H1 (cell line): ENCODE measurements around the gene ZNF641.

Experiments used
- CEBPB ChIP-seq: IDR thresholded peaks from 2 replicates; pipeline ENCODE4 v1.6.1; 2012; ENCODE audit warnings: low read depth, low read length
- EP300 ChIP-seq, 2 experiments: IDR thresholded peaks; 1 replicate in 1 of 2; 2 replicates in 1 of 2; pipeline ENCODE4 v1.6.1; 2011 to 2012; ENCODE audit warnings: low read depth in 2 of 2, low read length in 2 of 2, mild to moderate bottlenecking in 2 of 2, borderline replicate concordance in 1 of 2, inconsistent platforms in 1 of 2, moderate library complexity in 1 of 2
- EZH2 ChIP-seq: fragments of 200-600 bp; sonication (generic); IDR thresholded peaks from 2 replicates; pipeline ENCODE4 v1.7.1; 2012; ENCODE audit warnings: low read depth, mild to moderate bottlenecking, moderate library complexity, low read length, inconsistent platforms; ENCODE audit not compliant: severe bottlenecking
- NRF1 ChIP-seq: IDR thresholded peaks from 2 replicates; pipeline ENCODE4 v1.6.1; 2011; ENCODE audit warnings: mild to moderate bottlenecking, low read depth, low read length, improper control_type of control experiment
- POLR2AphosphoS5 ChIP-seq: IDR thresholded peaks from 2 replicates; pipeline ENCODE4 v1.6.1; 2011; ENCODE audit warnings: low read depth, low read length
- RAD21 ChIP-seq, 2 experiments: IDR thresholded peaks in 1 of 2; conservative IDR thresholded peaks in 1 of 2; 2 replicates each; pipeline ENCODE4 v1.6.1; 2011; ENCODE audit warnings: low read depth in 2 of 2, low read length in 2 of 2, improper control_type of control experiment in 1 of 2, inconsistent platforms in 1 of 2, mild to moderate bottlenecking in 1 of 2, moderate library complexity in 1 of 2
- RFX5 ChIP-seq: IDR thresholded peaks from 2 replicates; pipeline ENCODE4 v1.6.1; 2011; ENCODE audit warnings: low read depth, low read length, improper control_type of control experiment, borderline replicate concordance
- SP2 ChIP-seq: IDR thresholded peaks from 2 replicates; pipeline ENCODE4 v1.6.1; 2012; ENCODE audit warnings: mild to moderate bottlenecking, low read length, inconsistent platforms
- ZNF274 ChIP-seq: IDR thresholded peaks from 2 replicates; pipeline ENCODE4 v1.7.0; 2012; ENCODE audit warnings: low read length, borderline replicate concordance; ENCODE audit errors: extremely low read depth
- TF ChIP-seq, protein P1 (sequence below), 3 experiments: IDR thresholded peaks; 1 replicate in 2 of 3; 2 replicates in 1 of 3; pipeline versions ENCODE4 v1.5.1 to v1.6.1; 2011; ENCODE audit warnings: low read length in 3 of 3, mild to moderate bottlenecking in 3 of 3, inconsistent platforms in 2 of 3, low read depth in 1 of 3, moderate library complexity in 1 of 3; ENCODE audit not compliant: insufficient read depth in 1 of 3; ENCODE audit errors: control extremely low read depth in 1 of 3

DNA sequence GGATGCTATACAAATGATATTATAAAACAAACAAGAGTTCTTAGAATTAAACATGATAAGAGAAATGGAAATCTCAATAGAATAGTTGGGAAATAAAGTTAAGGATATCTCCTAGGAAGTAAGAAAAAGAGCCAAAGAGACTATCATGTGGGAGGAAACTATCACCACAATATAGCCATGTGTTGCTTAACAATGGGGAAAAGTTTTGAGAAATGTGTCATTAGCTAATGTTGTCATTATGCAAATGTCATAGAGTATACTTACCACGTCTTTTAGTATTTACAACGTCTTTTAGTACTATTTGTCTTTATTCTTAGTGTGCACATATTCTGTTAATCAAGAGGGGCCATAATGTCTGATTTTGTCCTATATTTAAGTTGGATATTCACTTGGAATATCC lies 58.7 kb downstream of the ZNF641 start:
- TF ChIP-seq, protein P1, sequence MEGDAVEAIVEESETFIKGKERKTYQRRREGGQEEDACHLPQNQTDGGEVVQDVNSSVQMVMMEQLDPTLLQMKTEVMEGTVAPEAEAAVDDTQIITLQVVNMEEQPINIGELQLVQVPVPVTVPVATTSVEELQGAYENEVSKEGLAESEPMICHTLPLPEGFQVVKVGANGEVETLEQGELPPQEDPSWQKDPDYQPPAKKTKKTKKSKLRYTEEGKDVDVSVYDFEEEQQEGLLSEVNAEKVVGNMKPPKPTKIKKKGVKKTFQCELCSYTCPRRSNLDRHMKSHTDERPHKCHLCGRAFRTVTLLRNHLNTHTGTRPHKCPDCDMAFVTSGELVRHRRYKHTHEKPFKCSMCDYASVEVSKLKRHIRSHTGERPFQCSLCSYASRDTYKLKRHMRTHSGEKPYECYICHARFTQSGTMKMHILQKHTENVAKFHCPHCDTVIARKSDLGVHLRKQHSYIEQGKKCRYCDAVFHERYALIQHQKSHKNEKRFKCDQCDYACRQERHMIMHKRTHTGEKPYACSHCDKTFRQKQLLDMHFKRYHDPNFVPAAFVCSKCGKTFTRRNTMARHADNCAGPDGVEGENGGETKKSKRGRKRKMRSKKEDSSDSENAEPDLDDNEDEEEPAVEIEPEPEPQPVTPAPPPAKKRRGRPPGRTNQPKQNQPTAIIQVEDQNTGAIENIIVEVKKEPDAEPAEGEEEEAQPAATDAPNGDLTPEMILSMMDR (IDR thresholded peaks at IDR 0.05; ENCODE audit: control extremely low read depth in 1 of 3, insufficient read depth in 1 of 3, low read depth in 1 of 3, low read length in 3 of 3): no peak
- TF ChIP-seq NRF1 (no peak), EZH2 (no peak), RFX5 (no peak), SP2 (no peak), ZNF274 (no peak), POLR2AphosphoS5 (no peak), RAD21 (IDR thresholded peaks at IDR 0.05 in 1 of 2, conservative IDR thresholded peaks at IDR 0.05 in 1 of 2; ENCODE audit: low read depth in 2 of 2, low read length in 2 of 2) (no peak), CEBPB (no peak), EP300 (IDR thresholded peaks at IDR 0.05; ENCODE audit: borderline replicate concordance in 1 of 2, low read depth in 2 of 2, low read length in 2 of 2) (no peak)
